Stimulated activated CD4-positive, alpha-beta T cell treated with anti-CD3 and anti-CD28 coated beads, Interleukin-15, amount 100 ng/mL, for 24 hours (primary cell): ENCODE data around the gene MAPKAP1.
A peak's percentile ranks its signal among the peaks of the same experiment; 100 is the strongest.

ENCODE experiments used
- DNase-seq: peaks from one replicate; pipeline ENCODE4 v3.0.0-alpha.2; 2020

Gene MAPKAP1

GRCh38 chr9:125558453-125559092 lies 148.4 kb downstream of the MAPKAP1 start:
- peak; percentile 60 for DNase-seq

- DNase-seq = no peak
Observed at GRCh38 chr9:125556046-125556721, 150.8 kb downstream of the MAPKAP1 start.

GRCh38 chr9:125554726-125555125 lies 152.3 kb downstream of the MAPKAP1 start:
- DNase-seq = no peak

- no peak for DNase-seq
Observed at GRCh38 chr9:125551781-125552180, 155.2 kb downstream of the MAPKAP1 start.

GRCh38 chr9:125549891-125550885 lies 156.8 kb downstream of the MAPKAP1 start:
- DNase-seq = no peak

- DNase-seq = no peak
Observed at GRCh38 chr9:125549465-125549871, 157.5 kb downstream of the MAPKAP1 start.

GRCh38 chr9:125549039-125549438 lies 158.0 kb downstream of the MAPKAP1 start:
- no peak for DNase-seq

- no peak for DNase-seq
Observed at GRCh38 chr9:125548141-125548540, 158.9 kb downstream of the MAPKAP1 start.

GRCh38 chr9:125547368-125547767 lies 159.6 kb downstream of the MAPKAP1 start:
- no peak for DNase-seq

GRCh38 chr9:125545845-125546244 lies 161.2 kb downstream of the MAPKAP1 start:
- no peak for DNase-seq

GRCh38 chr9:125544988-125545651 lies 161.9 kb downstream of the MAPKAP1 start:
- DNase-seq = no peak

GRCh38 chr9:125544484-125544883 lies 162.5 kb downstream of the MAPKAP1 start:
- no peak for DNase-seq

GRCh38 chr9:125541840-125542243 lies 165.2 kb downstream of the MAPKAP1 start:
- no peak for DNase-seq

- no peak for DNase-seq
Observed at GRCh38 chr9:125540497-125540896, 166.5 kb downstream of the MAPKAP1 start.

GRCh38 chr9:125538092-125538473 lies 168.9 kb downstream of the MAPKAP1 start:
- DNase-seq = no peak

- DNase-seq = no peak
Observed at GRCh38 chr9:125537442-125538091, 169.4 kb downstream of the MAPKAP1 start.

GRCh38 chr9:125536776-125537175 lies 170.2 kb downstream of the MAPKAP1 start:
- DNase-seq = no peak

- DNase-seq = no peak
Observed at GRCh38 chr9:125536167-125536772, 170.7 kb downstream of the MAPKAP1 start.

GRCh38 chr9:125534971-125535701 lies 171.9 kb downstream of the MAPKAP1 start:
- no peak for DNase-seq

GRCh38 chr9:125532812-125533594 lies 174.0 kb downstream of the MAPKAP1 start:
- DNase-seq = no peak
